DOHH2 (cell line): ENCODE data around the gene FMNL3.
"Not testable (repeated sequence)": the region's sequence is repeated elsewhere in the genome, so short reads cannot be mapped to it uniquely, and the experiment has no call there.

Experiments
- H3F3A ChIP-seq: fragments of 200-600 bp; sonication (generic), shearing (Covaris generic); 2 replicates; pipeline ENCODE4 v1.6.0; 2016; ENCODE audit warnings: antibody characterized with exemption, mild to moderate bottlenecking; ENCODE audit not compliant: control insufficient read depth, insufficient read depth
- H3K27ac ChIP-seq: fragments of 200-600 bp; sonication (generic); 2 replicates; pipeline ENCODE4 v1.5.1; 2014; ENCODE audit warnings: low read depth, mild to moderate bottlenecking, low read length, moderate library complexity
- H3K27me3 ChIP-seq: fragments of 200-600 bp; sonication (generic); 2 replicates; pipeline ENCODE4 v1.6.1; 2014; ENCODE audit warnings: mild to moderate bottlenecking, low read length, mixed read lengths; ENCODE audit not compliant: control insufficient read depth
- H3K36me3 ChIP-seq: fragments of 200-600 bp; sonication (generic); 2 replicates; pipeline ENCODE4 v1.6.1; 2014; ENCODE audit warnings: mild to moderate bottlenecking, low read length, moderate library complexity, mixed read lengths; ENCODE audit not compliant: control insufficient read depth
- H3K4me1 ChIP-seq: fragments of 200-600 bp; sonication (generic); 2 replicates; pipeline ENCODE4 v1.6.1; 2014; ENCODE audit warnings: mild to moderate bottlenecking, low read length, mixed read lengths; ENCODE audit not compliant: control insufficient read depth
- H3K4me2 ChIP-seq: fragments of 200-600 bp; sonication (generic); 2 replicates; pipeline ENCODE4 v1.6.0; 2014; ENCODE audit warnings: mild to moderate bottlenecking, low read length, moderate library complexity
- H3K4me3 ChIP-seq: fragments of 200-600 bp; sonication (generic); 2 replicates; pipeline ENCODE4 v1.5.1; 2014; ENCODE audit warnings: mild to moderate bottlenecking, low read length, mixed read lengths
- H3K79me2 ChIP-seq: fragments of 200-600 bp; sonication (generic); 2 replicates; pipeline ENCODE4 v1.6.1; 2014; ENCODE audit warnings: mild to moderate bottlenecking, low read length, mixed read lengths; ENCODE audit not compliant: control insufficient read depth
- H3K9me2 ChIP-seq: fragments of 200-600 bp; sonication (generic); replicated peaks from 2 replicates; pipeline ENCODE4 v1.6.1; 2014; ENCODE audit warnings: mild to moderate bottlenecking, low read length, mixed read lengths; ENCODE audit not compliant: control insufficient read depth
- H3K9me3 ChIP-seq: fragments of 200-600 bp; sonication (generic); 2 replicates; pipeline ENCODE4 v1.6.1; 2014; ENCODE audit warnings: antibody characterized with exemption, low read length, mixed read lengths; ENCODE audit not compliant: control insufficient read depth, insufficient read depth
- H4K20me1 ChIP-seq: fragments of 200-600 bp; sonication (generic); 2 replicates; pipeline ENCODE4 v1.6.0; 2014; ENCODE audit warnings: low read depth, mild to moderate bottlenecking, antibody characterized with exemption, low read length, moderate library complexity; ENCODE audit not compliant: control insufficient read depth, insufficient read depth
- CTCF ChIP-seq: fragments of 200-600 bp; sonication (generic); IDR thresholded peaks from one replicate; pipeline ENCODE4 v1.5.1; 2014; ENCODE audit warnings: antibody characterized with exemption, mild to moderate bottlenecking, low read depth, low read length; ENCODE audit not compliant: poor library complexity, severe bottlenecking
- EZH2phosphoT487 ChIP-seq: fragments of 200-600 bp; sonication (generic); IDR thresholded peaks from 2 replicates; pipeline ENCODE4 v1.6.1; 2017; ENCODE audit warnings: borderline replicate concordance, mild to moderate bottlenecking, antibody characterized with exemption, low read length, moderate library complexity, mixed read lengths

FMNL3 gene

GRCh38 chr12:49728446-49728845, 21.2 kb upstream of the FMNL3 start:
- Histone ChIP-seq H3K4me3 (no peak overlapping the region), H4K20me1 (no peaks in the 10 kb centered on the region), H3F3A (no peaks in the 10 kb centered on the region), H3K9me3 (no peaks in the 10 kb centered on the region), H3K27ac (no peak overlapping the region), H3K36me3 (no peaks in the 10 kb centered on the region), H3K4me2 (no peak overlapping the region), H3K27me3 (peaks cover 17% of the 10 kb centered on the region), H3K9me2 (no peaks in the 10 kb centered on the region), H3K79me2 (no peaks in the 10 kb centered on the region), H3K4me1 (no peaks in the 10 kb centered on the region)
- TF ChIP-seq CTCF (no peak), EZH2phosphoT487 (no peak)

GRCh38 chr12:49721355-49721754, 14.2 kb upstream of the FMNL3 start:
- H4K20me1 ChIP-seq, H3K79me2 ChIP-seq, H3K9me2 ChIP-seq, H3K27ac ChIP-seq, H3K9me3 ChIP-seq, H3K4me3 ChIP-seq, H3K36me3 ChIP-seq, H3K4me2 ChIP-seq, H3F3A ChIP-seq: not testable (repeated sequence)
- peaks cover 12% of the 10 kb centered on the region for H3K4me1 ChIP-seq
- H3K27me3 ChIP-seq, result peaks cover 14% of the 10 kb centered on the region

- H3K79me2 ChIP-seq, result no peaks in the 10 kb centered on the region
- no peaks in the 10 kb centered on the region for H3K9me2 ChIP-seq
- no peaks in the 10 kb centered on the region for H3K36me3 ChIP-seq
- peaks cover 7% of the 10 kb centered on the region; the same call in 1 of the 2 replicates for H3F3A ChIP-seq
- TF ChIP-seq EZH2phosphoT487 (no peak), CTCF (no peak)
- peaks cover 8% of the 10 kb centered on the region for H3K27me3 ChIP-seq
- H3K4me1 ChIP-seq, result peaks cover 18% of the 10 kb centered on the region
- no peak overlapping the region for H3K4me3 ChIP-seq
- H3K4me2 ChIP-seq, result no peak overlapping the region
- no peaks in the 10 kb centered on the region for H4K20me1 ChIP-seq
- H3K9me3 ChIP-seq, result no peaks in the 10 kb centered on the region
- H3K27ac ChIP-seq, result no peak overlapping the region
Measured at GRCh38 chr12:49720214-49720613, 13.0 kb upstream of the FMNL3 start.

GRCh38 chr12:49717800-49718199, 10.6 kb upstream of the FMNL3 start:
- H3K4me3 ChIP-seq, H3K4me2 ChIP-seq, H3K27ac ChIP-seq, H3F3A ChIP-seq, H3K9me2 ChIP-seq, H3K9me3 ChIP-seq, H3K27me3 ChIP-seq, H4K20me1 ChIP-seq, H3K36me3 ChIP-seq, H3K79me2 ChIP-seq: not testable (repeated sequence)
- H3K4me1 ChIP-seq, result peaks cover 18% of the 10 kb centered on the region
